ENCODE data around the gene ADAMTS17.

The ADAMTS17 gene

DNA sequence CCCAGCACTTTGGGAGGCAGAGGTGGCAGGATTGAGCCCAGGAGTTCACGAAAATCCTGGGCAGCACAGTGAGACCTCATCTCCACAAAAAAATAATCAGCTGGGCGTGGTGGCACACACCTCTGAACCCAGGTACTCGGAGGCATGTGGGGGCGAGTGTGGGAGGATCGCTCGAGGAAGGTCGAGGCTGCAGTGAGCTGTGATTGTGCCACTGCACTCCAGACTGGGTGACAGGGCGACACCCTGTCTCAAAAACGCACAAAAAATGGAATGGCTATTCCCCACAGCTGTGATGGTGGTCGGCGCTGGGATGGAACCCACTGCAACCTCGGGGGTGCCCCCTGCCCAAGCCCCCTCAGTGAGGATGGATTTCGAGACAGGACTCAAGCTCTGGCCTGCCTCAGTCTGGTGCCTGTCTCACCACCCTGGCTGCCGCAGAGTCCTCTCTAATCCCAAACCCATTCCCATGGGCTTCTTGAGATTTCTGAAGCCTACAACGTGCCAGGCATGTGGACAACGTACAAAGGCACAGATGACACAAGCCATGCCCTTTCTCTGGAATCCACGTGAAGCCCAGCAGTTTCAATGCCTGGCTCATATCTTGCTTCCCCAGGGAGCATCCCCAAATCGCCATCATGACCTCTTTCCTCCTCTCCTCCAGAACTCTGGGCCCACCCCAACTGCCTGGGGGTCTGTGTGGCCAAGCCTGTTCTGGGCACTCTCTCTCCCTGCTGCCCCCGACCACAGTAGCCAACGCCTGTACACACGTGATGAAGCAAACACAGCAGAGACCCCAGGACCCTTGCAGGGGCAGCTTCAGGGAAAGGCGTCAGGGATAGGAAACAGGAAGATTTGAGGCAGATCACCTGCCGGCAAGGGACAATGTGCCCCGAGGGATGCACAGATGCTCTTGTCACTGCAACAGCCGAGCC lies 32.4 kb downstream of the ADAMTS17 start:
- DNase-seq, result no peak

DNA sequence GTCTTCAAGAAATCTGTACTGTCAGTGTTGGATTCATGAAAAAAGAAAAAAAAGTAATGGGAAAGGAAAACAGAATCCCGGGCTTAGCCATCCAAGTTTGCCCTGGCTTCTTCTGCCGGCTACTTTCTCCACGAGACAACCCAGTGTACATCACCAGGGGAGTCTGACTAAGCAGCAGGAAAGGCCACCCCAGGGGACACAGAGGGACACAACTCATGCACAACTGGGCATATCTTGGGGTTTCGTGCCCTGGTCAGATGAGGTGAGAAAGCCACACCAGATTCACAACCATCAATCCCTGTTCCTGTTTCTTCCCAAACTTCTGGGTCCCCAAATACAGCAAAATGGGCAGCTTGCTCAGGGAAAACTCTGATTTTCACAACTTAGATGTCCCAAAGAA lies 33.2 kb downstream of the ADAMTS17 start:
- no peak for DNase-seq

DNA sequence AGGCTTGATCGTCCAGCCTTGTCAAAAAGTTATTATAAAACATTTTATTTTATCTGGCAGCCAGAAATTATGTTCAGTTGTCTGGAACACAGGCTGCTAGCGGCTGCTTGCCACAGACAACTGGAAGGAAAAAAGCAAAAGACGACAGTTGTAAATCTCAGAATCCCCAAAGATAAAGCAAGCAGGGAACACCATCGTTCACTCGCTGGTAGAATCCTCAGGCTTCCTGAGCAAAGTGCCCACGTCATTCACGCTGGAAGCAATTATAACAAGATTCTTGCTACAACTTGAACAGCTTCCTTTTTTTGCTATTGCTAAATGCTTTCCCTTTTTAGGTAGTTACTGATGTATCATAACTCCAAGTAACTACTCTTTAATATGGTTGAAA lies 33.6 kb downstream of the ADAMTS17 start:
- DNase-seq, result no peak

DNA sequence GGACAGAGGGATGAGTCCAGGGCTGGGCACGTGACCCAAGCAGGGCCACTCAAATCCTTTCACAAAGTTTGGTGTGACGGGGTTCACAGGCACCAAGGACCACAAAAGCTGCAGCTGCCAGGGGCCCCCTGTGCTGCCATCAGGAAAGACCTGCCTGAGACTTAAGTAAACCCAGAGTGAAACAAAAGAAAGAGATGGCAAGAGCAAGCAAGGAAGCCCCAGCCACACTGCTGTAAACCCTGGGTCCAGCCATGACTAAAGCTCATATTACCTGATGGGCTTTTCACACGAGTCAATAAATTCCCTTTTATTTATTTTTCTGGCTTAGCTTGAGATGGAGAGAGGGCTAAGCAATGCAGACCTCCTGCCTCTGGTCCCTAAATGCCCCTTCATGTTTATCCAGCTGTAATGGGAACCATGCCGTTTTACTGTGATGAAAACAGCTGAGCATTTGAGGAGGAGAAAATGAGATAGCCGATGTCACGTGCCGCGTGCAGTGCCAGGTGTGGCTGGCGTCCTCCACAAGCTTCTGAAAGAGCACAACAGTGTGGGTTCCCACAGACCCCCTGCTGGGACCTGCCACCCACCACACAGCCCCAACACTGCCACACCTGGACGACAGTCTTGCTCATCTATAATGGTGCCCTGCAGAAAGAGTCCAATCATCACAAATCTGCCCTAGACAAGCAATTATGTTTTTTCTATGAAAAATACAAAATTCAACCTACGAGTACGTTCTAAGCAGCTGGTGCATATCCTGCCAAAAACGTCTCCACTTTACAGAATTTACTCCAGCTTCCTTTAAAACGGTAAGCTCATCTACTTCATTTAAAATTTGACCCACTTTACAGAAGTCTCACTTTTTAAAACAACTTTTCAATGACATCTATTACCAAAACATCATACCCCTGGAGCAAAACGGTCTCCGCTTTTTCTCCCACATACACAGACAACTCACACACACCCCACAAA lies 34.2 kb downstream of the ADAMTS17 start:
- no peak for DNase-seq

DNA sequence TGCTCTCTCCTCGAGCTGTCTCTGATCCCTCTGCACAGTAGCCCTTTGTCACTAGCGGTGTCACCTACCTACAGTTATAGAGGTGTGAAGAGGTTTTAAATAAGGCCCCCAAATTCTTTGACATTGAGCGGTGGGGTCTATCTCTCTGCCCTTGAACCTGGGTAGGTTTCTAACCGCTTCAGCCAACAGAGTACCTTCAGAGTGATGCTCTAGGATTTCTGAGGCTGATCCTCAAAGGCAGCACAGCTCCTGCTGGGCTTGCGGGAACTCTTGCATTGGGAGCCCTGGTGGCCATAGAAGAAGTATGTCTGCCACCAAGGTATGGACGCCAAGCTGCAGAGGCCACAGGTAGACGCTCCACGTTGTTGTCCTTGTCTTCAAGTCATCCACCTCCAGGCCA lies 35.7 kb downstream of the ADAMTS17 start:
- no peak for DNase-seq

DNA sequence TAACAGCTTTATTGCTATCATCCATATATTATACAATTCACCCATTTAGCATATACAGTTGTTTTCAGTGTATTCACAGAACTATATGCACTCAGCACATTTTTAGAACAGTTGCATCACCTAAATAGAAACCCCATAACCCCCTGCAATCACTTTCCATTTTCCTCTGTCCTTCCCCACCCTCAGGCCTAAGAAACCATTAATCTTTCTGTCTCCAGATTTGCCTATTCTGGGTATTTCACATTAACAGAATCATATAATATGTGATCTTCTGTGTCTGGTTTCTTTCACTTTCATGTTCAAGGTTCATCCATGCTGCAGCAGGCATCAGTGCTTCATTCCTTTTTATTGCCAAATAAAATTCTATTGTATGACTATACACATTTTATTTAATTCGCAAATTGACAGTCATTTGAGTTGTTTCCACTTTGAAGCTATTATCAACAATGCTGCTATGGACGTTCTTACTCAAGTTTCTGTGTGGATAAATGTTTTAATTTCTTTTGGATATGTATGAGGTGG lies 39.8 kb downstream of the ADAMTS17 start:
- no peak for DNase-seq

DNA sequence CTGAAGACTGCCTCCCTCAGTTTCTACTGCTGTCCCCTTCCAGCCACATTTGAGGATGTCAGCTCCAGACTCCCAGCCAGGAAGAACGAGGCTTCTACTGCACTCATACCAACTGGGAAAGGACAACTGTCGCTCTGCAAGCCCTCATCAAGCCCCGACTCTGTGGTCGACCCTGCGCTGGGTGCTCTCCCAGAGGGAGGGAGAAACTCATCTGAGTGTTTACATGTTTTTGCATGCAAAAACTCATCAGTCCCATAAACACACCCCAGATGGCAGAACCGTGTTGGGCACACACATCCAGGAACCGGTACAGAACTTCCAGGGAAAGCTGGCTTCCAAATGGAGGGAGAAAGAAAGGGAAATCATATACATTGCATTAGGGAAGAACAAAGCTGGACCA lies 43.5 kb downstream of the ADAMTS17 start:
- DNase-seq, result no peak

DNA sequence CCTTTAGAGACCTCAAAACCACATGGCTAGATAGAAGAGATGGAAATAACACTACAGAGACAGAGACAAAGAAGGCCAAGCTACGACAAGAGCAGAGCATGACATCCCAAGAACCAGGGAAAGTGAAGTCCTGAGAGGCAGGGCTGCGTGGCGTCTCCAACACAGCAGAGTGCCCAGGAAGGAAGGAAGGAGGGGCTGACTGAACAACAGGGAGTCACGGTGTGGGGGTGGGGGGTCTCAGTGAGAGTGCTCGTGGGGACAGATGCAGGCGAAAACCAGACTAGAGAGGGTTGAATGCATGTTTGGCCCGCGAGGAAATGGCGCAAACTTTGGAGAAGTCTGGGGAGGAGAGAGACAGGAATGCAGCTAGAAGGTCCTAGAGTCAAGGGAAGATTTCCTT lies 44.0 kb downstream of the ADAMTS17 start:
- no peak for DNase-seq

DNA sequence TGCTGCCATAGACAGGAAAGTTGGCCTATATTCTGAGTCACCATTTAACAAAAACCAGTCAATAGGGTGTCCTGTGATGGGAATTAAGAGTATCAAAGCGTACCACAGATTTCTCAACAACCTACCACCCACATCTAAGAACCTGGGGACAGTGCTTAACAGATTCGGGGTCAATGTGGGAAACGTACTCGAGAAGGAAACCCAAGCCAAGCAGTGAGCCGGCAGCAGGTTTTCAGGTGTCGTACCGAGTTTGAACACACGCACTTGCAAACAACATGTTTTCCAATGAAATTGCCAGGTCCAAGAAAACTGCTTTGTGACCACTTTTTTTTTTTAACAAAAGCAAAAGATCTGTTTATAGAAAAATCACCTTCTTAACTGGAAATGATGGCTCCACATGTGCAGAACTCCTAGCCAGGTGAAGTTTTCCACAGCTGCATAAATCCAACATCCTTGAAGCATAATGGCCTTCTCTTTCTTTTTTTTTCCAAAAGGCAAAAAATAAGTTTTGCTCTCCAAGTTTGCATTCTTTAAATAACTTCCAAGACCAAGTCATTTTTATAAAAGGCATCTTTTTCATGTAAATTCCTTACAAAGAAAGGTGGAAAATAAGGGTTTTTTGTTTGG lies 45.7 kb downstream of the ADAMTS17 start:
- DNase-seq, result no peak

DNA sequence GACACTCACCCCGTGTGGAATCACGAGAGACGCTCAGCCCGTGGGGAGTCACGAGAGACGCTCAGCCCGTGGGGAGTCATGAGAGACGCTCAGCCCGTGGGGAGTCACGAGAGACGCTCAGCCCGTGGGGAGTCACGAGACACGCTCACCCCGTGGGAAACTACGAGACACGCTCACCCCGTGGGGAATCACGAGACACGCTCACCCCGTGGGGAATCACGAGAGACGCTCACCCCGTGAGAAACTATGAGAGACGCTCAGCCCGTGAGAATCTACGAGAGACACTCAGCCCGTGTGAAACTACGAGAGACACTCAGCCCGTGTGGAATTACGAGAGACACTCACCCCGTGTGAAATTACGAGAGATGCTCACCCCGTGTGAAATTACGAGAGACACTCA lies 49.8 kb downstream of the ADAMTS17 start:
- DNase-seq, result no peak

DNA sequence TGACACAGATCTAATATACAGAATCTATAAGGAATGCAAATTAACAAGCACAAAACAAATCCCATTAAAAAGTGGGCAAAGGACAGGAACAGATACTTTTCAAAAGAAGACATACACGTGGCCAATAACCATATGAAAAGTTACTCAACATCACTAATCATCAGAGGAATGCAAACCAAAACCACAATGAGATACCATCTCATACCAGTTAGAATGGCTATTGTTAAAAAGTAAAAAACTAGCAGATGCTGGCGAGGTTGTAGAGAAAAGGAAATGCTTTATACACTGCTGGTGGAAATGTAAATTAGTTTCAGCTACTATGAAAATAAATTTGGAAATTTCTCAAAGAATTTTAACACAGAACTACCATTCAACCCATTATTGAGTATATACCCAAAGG lies 50.7 kb downstream of the ADAMTS17 start:
- DNase-seq, result no peak

DNA sequence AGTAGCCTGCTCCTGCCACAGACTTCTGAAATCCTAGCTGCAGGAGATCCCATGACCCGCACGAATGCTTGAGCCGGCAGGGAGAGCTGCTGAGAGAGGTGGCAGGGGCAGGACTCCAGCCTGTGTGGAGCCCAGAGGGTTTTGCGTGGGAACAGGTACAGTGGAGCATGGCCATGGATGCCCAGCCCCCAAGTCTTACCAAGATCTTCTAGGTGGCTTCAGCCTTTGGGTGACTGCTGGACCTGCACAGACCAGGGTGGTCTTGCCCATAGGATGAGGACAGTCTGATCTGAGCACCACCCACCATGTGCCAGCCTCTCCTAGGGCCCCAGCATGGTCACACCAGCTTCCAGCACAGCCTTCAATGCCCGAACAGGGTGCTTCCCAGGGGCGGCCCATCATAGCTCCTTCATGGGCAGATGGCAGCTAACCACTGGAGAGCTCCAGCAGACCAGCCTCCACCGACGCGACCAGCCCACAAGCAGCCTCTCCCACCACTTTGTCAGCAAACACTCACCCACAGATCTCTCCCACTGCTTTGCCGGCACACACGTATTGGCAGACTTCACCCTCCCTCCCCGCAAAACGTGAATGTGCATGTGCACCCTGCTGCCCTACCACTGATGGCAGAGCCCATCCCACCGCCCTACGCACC lies 56.0 kb downstream of the ADAMTS17 start:
- no peak for DNase-seq

DNA sequence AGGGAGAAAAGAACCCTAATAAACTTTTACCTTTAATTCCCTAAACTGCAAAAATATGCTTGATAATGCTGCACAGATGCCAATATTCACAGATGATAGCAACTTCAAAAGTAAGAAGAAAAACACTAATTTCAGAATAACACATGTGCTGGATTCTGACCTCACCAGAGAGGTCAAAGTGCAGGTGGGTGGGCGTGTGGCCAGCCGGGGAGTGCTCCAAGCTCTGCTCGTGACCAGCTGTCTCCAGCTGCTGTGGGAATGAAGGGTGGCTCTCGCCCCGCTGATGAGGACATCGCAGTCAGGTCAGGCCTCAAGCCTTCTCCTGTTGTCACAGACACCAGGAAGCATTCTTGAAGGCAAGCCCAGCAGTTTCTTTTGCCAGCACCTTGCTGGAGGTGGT lies 57.1 kb downstream of the ADAMTS17 start:
- DNase-seq, result no peak

DNA sequence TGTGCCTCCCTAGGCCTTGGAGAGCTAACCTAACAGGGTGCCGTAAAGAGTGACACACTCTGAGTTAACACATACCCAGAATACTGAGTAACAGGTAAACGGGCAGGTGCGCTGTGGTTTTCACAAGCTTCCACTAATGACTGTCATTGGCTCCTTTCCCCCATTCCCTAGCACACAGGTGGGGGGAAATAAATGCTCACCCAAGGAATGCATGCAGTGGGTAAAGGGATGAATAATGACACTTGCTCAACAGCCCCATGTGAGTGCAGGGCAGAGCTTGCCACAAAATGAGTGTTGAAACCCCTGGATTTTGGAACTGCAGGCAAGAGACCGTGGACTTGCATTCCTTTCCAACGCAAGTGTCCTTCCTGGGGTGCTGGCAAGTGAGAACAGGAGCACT lies 57.6 kb downstream of the ADAMTS17 start:
- DNase-seq, result no peak

DNA sequence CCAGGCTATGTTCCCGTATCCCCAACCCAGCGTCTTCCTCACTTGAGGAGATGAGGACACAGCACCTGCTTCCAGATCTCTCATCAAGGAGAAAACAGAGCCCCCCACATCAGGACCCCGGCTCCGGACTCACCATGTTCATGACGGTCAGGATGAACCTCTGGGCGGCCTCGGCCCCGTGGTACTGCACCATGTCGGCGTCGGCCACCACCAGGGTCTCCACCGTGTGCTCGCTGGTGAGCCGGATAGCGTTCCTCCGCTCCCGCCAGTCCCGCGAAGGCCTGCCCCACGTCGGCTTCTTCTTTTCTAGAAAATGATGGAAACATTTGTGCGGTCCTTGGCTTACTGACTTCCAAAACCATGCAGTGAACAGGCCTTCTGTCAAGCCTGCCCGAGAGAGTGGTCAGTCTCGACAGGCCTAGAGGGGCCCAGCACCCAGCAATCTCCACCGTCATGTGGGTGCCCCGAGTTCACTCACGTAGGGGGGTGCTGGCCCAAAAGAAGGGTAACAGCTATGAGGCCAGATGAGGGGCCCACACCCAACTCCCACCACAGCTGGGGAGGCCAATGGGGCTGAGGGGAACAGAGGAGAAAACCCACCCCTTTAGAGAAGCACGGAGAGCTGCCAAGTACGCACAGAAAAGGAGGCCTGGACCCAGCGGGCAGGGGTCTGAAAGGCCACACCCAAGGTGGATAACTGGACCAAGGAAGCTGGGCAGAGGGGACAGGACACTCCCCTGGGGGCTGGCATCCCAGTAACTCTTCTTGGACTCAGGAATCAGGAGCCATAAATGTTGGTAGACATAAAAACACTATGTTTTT lies 60.5 kb downstream of the ADAMTS17 start:
- no peak for DNase-seq

DNA sequence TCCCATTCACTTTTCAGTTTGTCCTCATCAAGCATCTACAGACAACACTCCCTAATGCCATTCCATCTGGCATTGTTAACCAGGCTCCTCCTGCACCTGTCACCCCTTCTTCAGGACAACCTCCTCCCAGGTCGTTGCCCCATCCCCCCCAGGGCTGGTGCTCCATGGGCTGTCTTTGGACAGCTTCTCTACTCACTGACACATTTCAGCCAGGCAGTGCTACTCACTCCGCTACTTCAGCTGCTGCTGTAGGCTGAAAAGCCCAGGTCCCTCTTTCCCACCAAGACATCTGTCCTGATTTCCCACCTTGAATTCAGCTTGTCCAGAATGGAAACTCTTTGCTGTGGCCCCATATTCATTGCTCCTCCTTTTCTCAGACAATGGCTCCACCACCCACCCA lies 61.9 kb downstream of the ADAMTS17 start:
- no peak for DNase-seq

DNA sequence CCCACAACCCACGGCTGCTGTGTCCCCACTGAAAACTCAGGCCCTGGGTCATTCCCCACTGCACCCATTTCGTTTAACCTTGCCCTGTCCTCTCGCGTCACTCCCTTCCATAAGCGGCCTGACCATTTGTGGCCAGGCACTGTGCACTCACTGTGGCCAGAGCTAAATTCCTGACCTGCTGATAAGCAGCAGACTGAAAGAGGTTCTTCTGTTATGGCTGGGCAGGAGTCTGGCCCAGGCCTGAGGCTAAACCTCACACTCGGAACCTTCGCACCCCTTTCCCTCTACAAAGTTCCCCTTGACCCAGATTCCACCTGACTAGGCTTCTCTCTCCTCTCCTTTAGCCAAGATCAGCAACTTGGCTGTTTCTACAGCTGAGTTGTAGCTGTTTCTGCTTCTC lies 62.3 kb downstream of the ADAMTS17 start:
- DNase-seq, result no peak

DNA sequence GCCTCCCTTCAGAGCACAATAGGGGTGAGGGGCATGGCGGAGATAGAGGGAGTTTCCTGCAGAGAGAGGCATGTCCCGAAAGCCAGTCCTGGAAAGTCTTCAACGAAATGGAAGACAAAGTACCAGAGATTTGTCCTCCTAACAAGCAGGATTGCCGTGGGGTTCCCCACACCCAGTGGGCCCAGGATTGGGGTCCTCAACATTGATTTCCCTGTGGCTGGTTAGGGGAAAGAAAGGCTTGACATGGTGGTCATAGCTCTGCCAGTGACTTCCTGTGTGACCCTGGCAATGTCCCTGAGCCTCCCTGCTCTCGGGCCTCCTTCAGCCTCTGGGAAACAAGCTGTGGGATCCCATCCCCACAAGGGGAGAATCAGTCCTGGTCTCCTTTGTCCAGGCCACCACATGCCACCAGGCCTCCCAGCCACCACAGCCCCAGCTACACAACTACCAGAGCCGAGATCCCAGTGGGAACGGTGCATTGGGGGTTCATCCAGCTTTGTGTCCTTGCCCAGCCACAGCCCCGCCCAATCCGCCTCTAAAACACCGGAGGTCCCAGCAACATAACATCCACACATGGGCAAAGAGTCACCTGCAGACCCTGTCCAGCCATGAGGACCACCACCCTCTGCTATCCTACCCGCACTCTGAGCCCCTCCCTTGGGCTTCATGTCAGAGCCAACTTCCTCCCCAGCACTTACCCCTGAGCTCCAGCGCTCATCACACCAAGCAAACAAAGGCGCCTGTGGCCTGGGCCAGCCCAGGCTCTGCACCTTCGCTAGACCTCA lies 63.0 kb downstream of the ADAMTS17 start:
- no peak for DNase-seq

DNA sequence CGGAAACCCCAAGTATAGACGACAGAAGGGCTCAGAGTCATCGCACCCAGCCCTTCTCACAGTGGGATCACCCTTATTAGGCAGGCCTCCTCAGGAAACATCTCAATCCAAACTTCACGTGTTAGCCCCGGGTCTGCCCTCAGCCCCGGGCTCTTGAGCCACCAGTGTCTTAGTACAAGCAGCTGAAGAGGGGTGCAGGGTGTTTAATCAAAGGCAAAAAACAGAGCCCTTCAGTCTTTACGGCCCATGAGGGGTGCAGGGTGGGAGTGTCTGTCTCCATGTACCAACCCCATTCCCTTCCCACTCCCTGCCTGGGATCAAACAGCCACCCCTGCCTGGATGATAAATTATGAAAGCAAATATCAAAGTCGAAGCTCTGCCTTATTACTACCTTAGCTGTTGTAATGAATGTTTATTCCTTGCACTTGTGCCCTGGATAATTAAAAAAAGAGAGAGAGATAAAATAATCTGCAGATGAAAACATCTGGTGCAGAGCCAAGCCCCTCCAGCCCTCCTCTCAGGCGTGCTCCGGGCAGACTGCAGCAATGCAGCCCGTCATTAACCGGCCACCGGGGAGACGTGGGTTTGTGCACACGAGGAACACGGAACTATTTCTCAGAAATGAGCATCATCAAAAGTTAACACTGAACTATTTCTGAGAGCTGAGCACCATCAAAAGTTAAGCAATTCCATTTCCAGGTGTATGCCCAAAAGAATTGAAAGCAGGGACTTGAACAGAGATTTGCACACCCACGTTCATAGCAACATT lies 64.5 kb downstream of the ADAMTS17 start:
- DNase-seq, result no peak

DNA sequence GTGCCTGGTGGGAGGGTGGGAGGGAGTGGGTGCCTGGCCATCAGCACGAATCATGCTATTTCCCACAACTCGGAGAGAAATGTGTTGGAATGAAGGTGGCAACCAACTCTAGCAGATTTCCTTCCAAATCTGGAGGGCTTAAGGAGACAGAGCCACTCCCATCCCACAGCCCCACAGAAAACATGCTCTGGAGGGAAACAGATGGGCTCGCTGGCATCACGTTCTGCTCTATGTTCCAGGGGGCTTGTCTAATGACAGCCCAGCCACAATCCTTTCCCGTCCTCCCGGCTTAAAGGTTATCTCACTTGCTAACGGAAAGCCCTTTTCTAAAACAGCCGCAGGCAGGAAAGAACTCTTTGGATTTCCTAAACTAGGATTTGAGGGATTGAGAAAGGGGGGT lies 65.3 kb downstream of the ADAMTS17 start:
- no peak for DNase-seq
